GM19372 (cell line): ENCODE data around the gene ADORA2A.
"Not testable (repeated sequence)": the region's sequence is repeated elsewhere in the genome, so short reads cannot be mapped to it uniquely, and the experiment has no call there.

Experiments
- ATAC-seq: cut with Tn5 transposase; IDR thresholded peaks from one replicate; pipeline ENCODE4 v1.9.1; 2021; ENCODE audit warnings: mild to moderate bottlenecking, low read depth, moderate library complexity; ENCODE audit not compliant: unreplicated experiment

The ADORA2A gene

DNA sequence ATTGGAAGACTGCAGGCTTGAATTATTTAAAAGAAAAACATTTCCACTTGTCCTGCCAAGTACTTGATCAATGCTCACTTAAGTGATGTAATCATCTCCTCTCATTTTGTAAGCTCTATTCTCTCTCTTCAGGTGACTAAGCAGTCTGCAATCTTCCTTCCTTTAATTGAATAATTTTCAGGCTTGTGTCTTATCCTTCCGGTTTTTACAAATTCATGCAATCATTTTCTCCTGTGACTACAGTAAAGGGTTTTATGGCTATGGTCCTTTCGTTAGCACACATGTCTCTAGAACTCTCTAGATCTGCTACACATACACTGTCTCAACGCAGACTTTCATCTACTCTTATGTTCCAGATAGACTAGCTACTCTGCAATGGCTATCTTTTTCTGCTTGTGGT, 55.2 kb downstream of the ADORA2A start:
- ATAC-seq, result no peak

DNA sequence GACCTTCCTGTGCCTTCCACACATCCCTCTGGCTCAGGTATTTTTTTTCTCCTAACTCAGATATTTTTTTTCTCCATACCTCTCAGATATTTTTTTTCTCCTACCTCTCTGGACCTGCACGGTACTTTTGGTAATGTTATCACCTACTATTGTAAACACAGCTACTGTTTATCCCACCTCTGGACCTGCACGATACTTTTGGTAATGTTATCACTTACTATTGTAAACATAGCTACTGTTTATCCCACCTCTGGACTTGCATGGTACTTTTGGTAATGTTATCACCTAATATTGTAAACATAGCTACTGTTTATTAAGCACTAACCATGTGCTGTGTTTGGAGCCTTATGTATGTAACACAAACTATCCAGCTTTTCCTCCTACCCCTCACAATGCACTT, 55.6 kb downstream of the ADORA2A start:
- no peak for ATAC-seq

DNA sequence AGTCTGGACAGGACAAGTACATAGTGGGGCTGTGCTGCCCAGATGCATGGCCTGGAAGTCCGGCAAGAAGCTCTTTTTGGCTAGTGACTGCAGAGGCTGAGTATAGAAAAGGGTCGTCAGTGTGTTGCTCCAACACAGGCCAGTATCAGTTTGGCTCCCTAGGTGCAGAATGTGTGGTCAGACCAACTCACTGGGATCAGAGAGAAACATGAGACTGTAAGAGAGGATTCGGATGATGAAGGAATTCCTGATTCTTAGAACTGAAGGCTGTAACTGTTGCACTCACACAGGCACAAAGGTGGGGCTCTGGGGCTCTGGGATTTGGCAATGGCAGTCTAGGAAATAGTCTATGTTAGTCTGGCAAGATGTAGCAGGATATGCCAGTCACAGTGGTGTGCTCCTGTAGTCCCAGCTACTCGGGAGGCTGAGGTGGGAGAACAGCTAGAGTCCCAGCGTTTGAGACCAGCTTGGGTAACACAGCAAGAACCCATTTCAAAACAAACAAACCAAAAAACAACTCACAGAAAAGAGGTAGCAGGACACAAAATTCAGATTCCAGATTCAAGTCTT, 56.7 kb downstream of the ADORA2A start:
- ATAC-seq, result no peak

DNA sequence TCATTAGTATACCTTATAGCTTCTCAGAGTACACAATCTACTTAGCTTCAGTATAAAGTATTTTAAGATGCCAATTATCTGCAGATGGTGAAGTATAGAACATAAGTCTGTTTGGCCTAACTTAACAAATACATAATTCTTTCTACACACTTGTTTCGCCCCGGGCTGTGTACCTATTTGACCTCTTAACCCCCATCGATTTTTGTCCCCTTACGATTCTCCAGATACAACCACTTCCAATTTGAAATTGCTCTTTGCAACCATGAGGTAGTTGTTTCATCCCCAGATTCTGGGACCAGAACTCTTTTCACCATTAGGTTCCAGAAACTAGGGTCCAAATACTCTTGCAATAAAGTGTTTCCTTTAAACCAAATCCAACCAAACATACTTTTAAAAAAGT, 57.8 kb downstream of the ADORA2A start:
- ATAC-seq, result no peak

DNA sequence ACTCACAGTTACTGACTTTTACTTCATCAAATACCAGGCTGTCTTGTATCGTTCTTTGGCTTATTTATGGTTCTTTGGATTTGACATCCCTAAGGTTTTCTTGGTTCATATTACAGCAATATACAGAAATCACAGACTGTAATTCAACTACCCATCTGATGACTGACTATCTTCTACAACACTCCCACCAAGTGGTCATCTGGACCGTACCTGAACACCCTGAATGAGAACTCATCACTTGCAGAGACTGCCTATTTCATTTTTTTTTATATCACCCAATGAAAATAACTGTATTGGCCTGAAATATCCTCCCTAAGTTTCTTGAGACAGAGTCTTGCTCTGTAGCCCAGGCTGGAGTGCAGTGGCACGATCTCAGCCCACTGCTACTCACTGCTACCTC, 58.2 kb downstream of the ADORA2A start:
- ATAC-seq, result no peak

DNA sequence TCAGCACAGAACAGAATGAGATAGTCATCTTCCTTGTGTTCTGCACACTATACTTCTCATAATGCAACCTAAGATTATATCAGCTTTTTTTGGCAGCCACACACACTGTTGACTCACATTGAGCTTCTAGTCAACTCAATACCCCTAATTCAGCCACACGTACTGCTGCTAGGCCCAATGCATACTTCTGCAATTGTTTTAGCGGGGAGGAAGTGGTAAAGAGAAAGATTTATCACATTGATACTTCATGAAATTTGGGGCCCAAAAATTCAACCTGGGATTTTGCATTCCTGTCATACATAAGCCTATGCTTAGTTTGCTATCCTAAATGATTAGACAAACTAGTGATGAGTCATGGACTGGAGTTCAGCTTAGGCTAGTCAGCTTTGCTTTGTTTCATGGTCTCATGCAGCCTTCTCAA, 59.1 kb downstream of the ADORA2A start:
- no peak for ATAC-seq

DNA sequence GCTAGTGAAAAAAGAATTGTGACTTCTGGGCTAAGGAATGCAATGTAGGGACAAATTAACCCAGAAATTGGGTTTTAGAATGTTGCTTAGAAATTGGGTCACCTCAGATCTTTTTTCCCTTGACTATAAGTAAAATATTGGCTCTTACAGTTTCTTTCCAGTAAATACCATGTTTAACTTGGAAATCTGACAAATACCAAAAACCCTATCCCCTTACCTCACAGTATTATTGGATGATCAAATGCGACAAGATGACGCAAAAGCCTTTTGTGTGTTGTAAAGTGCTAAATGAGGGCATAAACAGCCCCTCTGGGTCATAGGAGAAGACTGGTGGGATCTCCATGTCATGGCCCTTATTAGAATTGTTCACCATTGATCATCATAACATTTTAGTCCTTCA, 61.6 kb downstream of the ADORA2A start:
- ATAC-seq, result no peak

DNA sequence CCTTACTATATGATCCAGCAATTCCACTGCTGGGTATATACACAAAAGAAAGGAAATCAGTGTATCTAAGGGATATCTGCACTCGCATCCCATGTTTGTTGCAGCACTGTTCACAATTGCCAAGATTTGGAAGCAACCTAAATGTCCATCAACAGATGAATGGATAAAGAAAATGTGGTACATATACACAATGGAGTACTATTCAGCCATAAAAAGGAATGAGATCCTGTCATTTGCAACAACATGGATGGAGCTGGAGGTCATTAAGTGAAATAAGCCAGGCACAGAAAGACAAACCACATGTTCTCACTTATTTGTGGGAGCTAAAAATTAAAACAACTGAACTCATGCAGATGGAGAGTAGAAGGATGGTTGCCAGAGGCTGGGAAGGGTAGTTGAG, 62.0 kb downstream of the ADORA2A start:
- ATAC-seq, result not testable (repeated sequence)
